Measurements from ENCODE around the gene DOLPP1. TPM values are rescaled to one million over a fixed set of nuclear protein-coding genes. Genes with fewer than 3 reads are reported as not detected.

Gene DOLPP1
- total RNA-seq, 2 donors from 2014 or later = 13.5 to 24.1 TPM

DNA sequence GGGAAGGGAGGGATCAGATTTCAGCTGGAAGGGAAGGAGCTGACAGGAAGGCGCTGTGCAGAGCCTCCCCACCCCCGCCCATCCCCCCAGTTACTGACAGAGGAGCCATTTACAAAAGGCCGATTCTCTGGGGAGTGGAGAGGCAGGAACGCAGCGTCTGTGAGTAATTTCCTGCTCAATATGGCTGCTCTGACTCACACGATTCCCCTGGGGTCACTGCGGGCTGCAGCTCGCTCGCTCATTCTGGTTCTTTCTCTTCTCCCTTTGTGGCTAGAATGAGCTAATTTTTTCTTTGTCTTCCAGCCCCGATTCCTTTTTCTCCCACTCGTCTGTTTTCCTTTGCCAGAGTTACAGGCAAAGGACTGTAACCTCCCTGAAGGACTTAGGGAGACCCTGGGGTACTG, 59.1 kb downstream of the DOLPP1 start:
- Histone ChIP-seq H3K27me3 (replicated peaks; ENCODE audit: insufficient read depth) (no peaks in the 10 kb centered on the region), H3K27ac (peak overlapping the region; percentile 99), H3K4me3 (peak overlapping the region; percentile 30 to 39), H3K9me3 (no peaks in the 10 kb centered on the region), H3K4me1 (replicated peaks) (peaks cover 36% of the 10 kb centered on the region), H3K36me3 (peaks cover 0 to 4% of the 10 kb centered on the region in 2 donors)
- peak; percentile 94 for DNase-seq (ENCODE audit: low spot score)
- intact Hi-C loops (cut with DNase I) = loop anchor here (2.0 to 5.0 kb wide), 2 partner anchors 35 to 357 kb away; no protein-coding TSS in a partner anchor
- under 1% methylated on average over 11 of the region's 11 CpGs for WGBS
- TF ChIP-seq POLR2A (IDR thresholded peaks at IDR 0.05) (peak; percentile 85), POLR2AphosphoS5 (IDR thresholded peaks at IDR 0.05) (peak; percentile 92), CTCF (IDR thresholded peaks at IDR 0.05) (peak in 2 of 4 experiments; percentile 20 to 27)

Other genes with a start within 250 kb of the DOLPP1 start
- gene KYAT1, start 199.2 kb upstream of the DOLPP1 start, total RNA-seq = 10 to 100 TPM; 13.1 to 24.1 TPM
- 10 to 100 TPM; 78.2 to 78.8 TPM for gene LRRC8A, start 199.0 kb upstream of the DOLPP1 start, total RNA-seq
- gene PHYHD1, start 160.1 kb upstream of the DOLPP1 start, total RNA-seq = 10 to 100 TPM; 36.4 to 50.9 TPM
- gene DOLK, start 133.5 kb upstream of the DOLPP1 start, total RNA-seq = 10 to 100 TPM; 26.6 to 27.3 TPM
- gene NUP188, start 133.4 kb upstream of the DOLPP1 start, total RNA-seq = 10 to 100 TPM; 34.6 to 88.6 TPM
- 100 to 1,000 TPM; 113 to 178 TPM for gene SH3GLB2, start 52.8 kb upstream of the DOLPP1 start, total RNA-seq
- gene MIGA2, start 44.5 kb upstream of the DOLPP1 start, total RNA-seq = 10 to 100 TPM; 54.5 to 56.5 TPM
- gene CRAT, start 29.7 kb downstream of the DOLPP1 start, total RNA-seq = 10 to 100 TPM; 59.8 to 98.3 TPM
- gene PTPA, start 30.3 kb downstream of the DOLPP1 start, total RNA-seq = 100 to 1,000 TPM; 165 to 173 TPM
- gene IER5L, start 97.2 kb downstream of the DOLPP1 start, total RNA-seq = 10 to 100 TPM in 1 of 2 donors, 1 to 10 TPM in 1; 7.2 to 30.7 TPM